Mammary epithelial cell (primary cell): Measurements from ENCODE around the gene RPTOR.

Source experiments
- EZH2 ChIP-seq: IDR thresholded peaks from 2 replicates; pipeline ENCODE4 v1.6.1; 2012; ENCODE audit warnings: low read length, inconsistent platforms, borderline replicate concordance
- TF ChIP-seq, protein P1 (sequence below), 2 donors: IDR thresholded peaks in 1 of 2; conservative IDR thresholded peaks in 1 of 2; 2 replicates each; pipeline ENCODE4 v1.5.1; 2011 to 2012; ENCODE audit warnings: inconsistent platforms in 2 of 2, low read length in 2 of 2, mild to moderate bottlenecking in 2 of 2, control low read depth in 1 of 2, low read depth in 1 of 2; ENCODE audit not compliant: insufficient read depth in 1 of 2; ENCODE audit errors: extremely low read depth in 1 of 2

GRCh38 chr17:80531400-80531799, 13.2 kb upstream of the RPTOR start:
- TF ChIP-seq, protein P1, sequence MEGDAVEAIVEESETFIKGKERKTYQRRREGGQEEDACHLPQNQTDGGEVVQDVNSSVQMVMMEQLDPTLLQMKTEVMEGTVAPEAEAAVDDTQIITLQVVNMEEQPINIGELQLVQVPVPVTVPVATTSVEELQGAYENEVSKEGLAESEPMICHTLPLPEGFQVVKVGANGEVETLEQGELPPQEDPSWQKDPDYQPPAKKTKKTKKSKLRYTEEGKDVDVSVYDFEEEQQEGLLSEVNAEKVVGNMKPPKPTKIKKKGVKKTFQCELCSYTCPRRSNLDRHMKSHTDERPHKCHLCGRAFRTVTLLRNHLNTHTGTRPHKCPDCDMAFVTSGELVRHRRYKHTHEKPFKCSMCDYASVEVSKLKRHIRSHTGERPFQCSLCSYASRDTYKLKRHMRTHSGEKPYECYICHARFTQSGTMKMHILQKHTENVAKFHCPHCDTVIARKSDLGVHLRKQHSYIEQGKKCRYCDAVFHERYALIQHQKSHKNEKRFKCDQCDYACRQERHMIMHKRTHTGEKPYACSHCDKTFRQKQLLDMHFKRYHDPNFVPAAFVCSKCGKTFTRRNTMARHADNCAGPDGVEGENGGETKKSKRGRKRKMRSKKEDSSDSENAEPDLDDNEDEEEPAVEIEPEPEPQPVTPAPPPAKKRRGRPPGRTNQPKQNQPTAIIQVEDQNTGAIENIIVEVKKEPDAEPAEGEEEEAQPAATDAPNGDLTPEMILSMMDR (conservative IDR thresholded peaks at IDR 0.05 in 1 of 2, IDR thresholded peaks at IDR 0.05 in 1 of 2; ENCODE audit: extremely low read depth in 1 of 2, insufficient read depth in 1 of 2, low read depth in 1 of 2, low read length in 2 of 2): no peak
- TF ChIP-seq EZH2: no peak
